Activated B cell treated with CpG ODN at 0.5 μM for 24 hours (primary cell): ENCODE data around the gene NEK7. TPM values are rescaled to one million over a fixed set of nuclear protein-coding genes. Genes with fewer than 3 reads are reported as not detected.
A peak's percentile ranks its signal among the peaks of the same experiment; 100 is the strongest.

Experiments used
- ATAC-seq: fragments of 200-7000 bp; cut with Tn5 transposase; one replicate; pipeline ENCODE4 v1.10.0; 2021; ENCODE audit warnings: low read depth, mild to moderate bottlenecking, moderate library complexity
- CTCF ChIA-PET: fragments of 350-600 bp; sonication (Branson Sonifier 250); formaldehyde crosslinking; loops from one replicate; lab custom pipeline; 2021; ENCODE audit warnings: antibody characterized with exemption; lab: Charles Lee
- POLR2A ChIA-PET: fragments of 350-600 bp; sonication (Branson Sonifier 250); formaldehyde crosslinking; loops from one replicate; lab custom pipeline; 2021; ENCODE audit warnings: antibody characterized with exemption; lab: Charles Lee
- DNase-seq: peaks from one replicate; pipeline ENCODE4 v3.0.0; 2022
- H3K27ac Mint-ChIP-seq: one replicate; pipeline ENCODE4 v1.8.0; 2020; ENCODE audit warnings: mixed read lengths
- H3K27me3 Mint-ChIP-seq: one replicate; pipeline ENCODE4 v1.8.0; 2021; ENCODE audit warnings: mixed read lengths
- H3K36me3 Mint-ChIP-seq: one replicate; pipeline ENCODE4 v1.8.0; 2021; ENCODE audit warnings: low read depth, mixed read lengths
- H3K4me1 Mint-ChIP-seq: one replicate; pipeline ENCODE4 v1.8.0; 2021; ENCODE audit warnings: mixed read lengths
- H3K4me3 Mint-ChIP-seq: one replicate; pipeline ENCODE4 v1.8.0; 2020; ENCODE audit warnings: mild to moderate bottlenecking, mixed read lengths
- H3K9me3 Mint-ChIP-seq: one replicate; pipeline ENCODE4 v1.8.0; 2020; ENCODE audit warnings: mixed read lengths
- intact Hi-C: fragments of 100-400 bp; cut with micrococcal nuclease; formaldehyde crosslinking; loops from one replicate; pipeline ENCODE4 v1.15.1; 2024
- total RNA-seq: library from RNA; stranded (reverse); gene quantifications from 2 replicates; pipeline ENCODE4 v1.2.3, GENCODE V29; 2022
- TF ChIP-seq, protein P1 (sequence below): fragments of 200-600 bp; IDR thresholded peaks from one replicate; pipeline ENCODE4 v1.8.0; 2022; ENCODE audit warnings: antibody characterized with exemption, mild to moderate bottlenecking

The NEK7 gene
- total RNA-seq, 1 donor from 2014 or later: 33.5 TPM

DNA sequence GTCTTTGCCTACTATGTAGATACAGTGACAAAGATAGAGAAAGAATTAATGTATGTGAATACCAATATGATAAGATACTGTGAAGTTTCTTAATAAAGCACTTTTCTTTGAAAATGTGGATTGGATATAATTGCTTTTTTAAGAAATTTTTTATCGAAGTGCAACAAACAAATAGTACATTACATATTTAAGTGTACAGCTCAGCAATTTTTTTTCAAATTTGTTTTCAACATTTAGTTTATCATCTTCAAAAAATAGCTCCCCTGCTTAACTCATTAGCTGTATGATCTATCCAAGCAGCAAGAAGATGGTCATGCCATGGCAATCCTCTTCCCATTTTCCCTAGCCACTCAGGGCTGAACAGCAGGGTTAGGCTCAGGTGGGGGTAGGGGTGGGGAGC is 40.5 kb downstream of the NEK7 start:
- no peak overlapping the region for H3K27ac Mint-ChIP-seq
- peaks cover 65% of the 10 kb centered on the region for H3K4me1 Mint-ChIP-seq
- CTCF ChIA-PET: no interaction called here

GRCh38 chr1:198199105-198199504 is 42.3 kb downstream of the NEK7 start:
- Mint-ChIP-seq H3K36me3 (no peaks in the 10 kb centered on the region), H3K4me3 (no peak overlapping the region), H3K27ac (no peak overlapping the region), H3K4me1 (peaks cover 60% of the 10 kb centered on the region), H3K27me3 (no peaks in the 10 kb centered on the region), H3K9me3 (peaks cover 2% of the 10 kb centered on the region)
- no peak for DNase-seq
- ChIA-PET POLR2A (no interaction called here), CTCF (no interaction called here)
- peak; percentile 60 for ATAC-seq
- TF ChIP-seq, protein P1, sequence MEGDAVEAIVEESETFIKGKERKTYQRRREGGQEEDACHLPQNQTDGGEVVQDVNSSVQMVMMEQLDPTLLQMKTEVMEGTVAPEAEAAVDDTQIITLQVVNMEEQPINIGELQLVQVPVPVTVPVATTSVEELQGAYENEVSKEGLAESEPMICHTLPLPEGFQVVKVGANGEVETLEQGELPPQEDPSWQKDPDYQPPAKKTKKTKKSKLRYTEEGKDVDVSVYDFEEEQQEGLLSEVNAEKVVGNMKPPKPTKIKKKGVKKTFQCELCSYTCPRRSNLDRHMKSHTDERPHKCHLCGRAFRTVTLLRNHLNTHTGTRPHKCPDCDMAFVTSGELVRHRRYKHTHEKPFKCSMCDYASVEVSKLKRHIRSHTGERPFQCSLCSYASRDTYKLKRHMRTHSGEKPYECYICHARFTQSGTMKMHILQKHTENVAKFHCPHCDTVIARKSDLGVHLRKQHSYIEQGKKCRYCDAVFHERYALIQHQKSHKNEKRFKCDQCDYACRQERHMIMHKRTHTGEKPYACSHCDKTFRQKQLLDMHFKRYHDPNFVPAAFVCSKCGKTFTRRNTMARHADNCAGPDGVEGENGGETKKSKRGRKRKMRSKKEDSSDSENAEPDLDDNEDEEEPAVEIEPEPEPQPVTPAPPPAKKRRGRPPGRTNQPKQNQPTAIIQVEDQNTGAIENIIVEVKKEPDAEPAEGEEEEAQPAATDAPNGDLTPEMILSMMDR: no peak
- intact Hi-C loops: no loop called here

More for the DNA sequence above, 40.5 kb downstream of the NEK7 start:
- DNase-seq (no peak), ATAC-seq (no peak)
- Mint-ChIP-seq H3K4me3 (no peak overlapping the region), H3K27me3 (no peaks in the 10 kb centered on the region), H3K9me3 (peaks cover 2% of the 10 kb centered on the region), H3K36me3 (no peaks in the 10 kb centered on the region)
- TF ChIP-seq, protein P1: no peak
- intact Hi-C loops: no loop called here
- POLR2A ChIA-PET: no interaction called here

GRCh38 chr1:198201956-198202784 is 45.4 kb downstream of the NEK7 start:
- H3K36me3 Mint-ChIP-seq: no peaks in the 10 kb centered on the region
- no peaks in the 10 kb centered on the region for H3K9me3 Mint-ChIP-seq
- CTCF ChIA-PET: no interaction called here
- DNase-seq (no peak), ATAC-seq (no peak)
- H3K27ac Mint-ChIP-seq: no peak overlapping the region
- H3K27me3 Mint-ChIP-seq: no peaks in the 10 kb centered on the region
- TF ChIP-seq, protein P1: no peak
- POLR2A ChIA-PET: no interaction called here
- intact Hi-C loops: no loop called here
- peaks cover 66% of the 10 kb centered on the region for H3K4me1 Mint-ChIP-seq
- H3K4me3 Mint-ChIP-seq: no peak overlapping the region

- ATAC-seq (no peak), DNase-seq (no peak)
- no peaks in the 10 kb centered on the region for H3K27me3 Mint-ChIP-seq
- H3K9me3 Mint-ChIP-seq: no peaks in the 10 kb centered on the region
- no peak overlapping the region for H3K4me3 Mint-ChIP-seq
- POLR2A ChIA-PET: no interaction called here
- H3K4me1 Mint-ChIP-seq: peaks cover 60% of the 10 kb centered on the region
- no peak overlapping the region for H3K27ac Mint-ChIP-seq
- TF ChIP-seq, protein P1: no peak
- CTCF ChIA-PET: no interaction called here
- H3K36me3 Mint-ChIP-seq: no peaks in the 10 kb centered on the region
- intact Hi-C loops: no loop called here
Observed at GRCh38 chr1:198203434-198203833, 46.6 kb downstream of the NEK7 start.

- H3K4me3 Mint-ChIP-seq: no peak overlapping the region
- CTCF ChIA-PET: no interaction called here
- no peak overlapping the region for H3K27ac Mint-ChIP-seq
- TF ChIP-seq, protein P1: no peak
- H3K4me1 Mint-ChIP-seq: peaks cover 44% of the 10 kb centered on the region
- H3K9me3 Mint-ChIP-seq: no peaks in the 10 kb centered on the region
- H3K27me3 Mint-ChIP-seq: no peaks in the 10 kb centered on the region
- no peaks in the 10 kb centered on the region for H3K36me3 Mint-ChIP-seq
- POLR2A ChIA-PET: no interaction called here
- intact Hi-C loops: no loop called here
- ATAC-seq: no peak
- no peak for DNase-seq
Observed at GRCh38 chr1:198205016-198205684, 48.4 kb downstream of the NEK7 start.
